Osteocyte (in vitro differentiated cells): Measurements from ENCODE around the gene CADPS. TPM values are rescaled to one million over a fixed set of nuclear protein-coding genes. Genes with fewer than 3 reads are reported as not detected.

Experiments
- DNase-seq: peaks from one replicate; pipeline ENCODE4 v3.0.0; 2021; ENCODE audit warnings: mixed read lengths; ENCODE audit not compliant: unreplicated experiment; ENCODE audit errors: extremely low spot score
- H3K27ac Mint-ChIP-seq: one replicate; pipeline ENCODE4 v1.8.0; 2021; ENCODE audit warnings: mild to moderate bottlenecking, mixed read lengths; ENCODE audit not compliant: unreplicated experiment
- H3K27me3 Mint-ChIP-seq: one replicate; pipeline ENCODE4 v1.8.0; 2021; ENCODE audit warnings: mixed read lengths; ENCODE audit not compliant: unreplicated experiment
- H3K36me3 Mint-ChIP-seq: one replicate; pipeline ENCODE4 v1.8.0; 2021; ENCODE audit warnings: mixed read lengths; ENCODE audit not compliant: unreplicated experiment
- H3K4me1 Mint-ChIP-seq: one replicate; pipeline ENCODE4 v1.8.0; 2021; ENCODE audit warnings: mixed read lengths; ENCODE audit not compliant: unreplicated experiment
- H3K4me3 Mint-ChIP-seq: one replicate; pipeline ENCODE4 v1.8.0; 2021; ENCODE audit warnings: mild to moderate bottlenecking, moderate library complexity, mixed read lengths; ENCODE audit not compliant: unreplicated experiment
- H3K9me3 Mint-ChIP-seq: one replicate; pipeline ENCODE4 v1.8.0; 2021; ENCODE audit warnings: mixed read lengths; ENCODE audit not compliant: unreplicated experiment
- CTCF ChIP-seq: fragments of 200-600 bp; sonication (generic); IDR thresholded peaks from 2 replicates; pipeline ENCODE4 v1.5.0; 2021; ENCODE audit warnings: antibody characterized with exemption, mild to moderate bottlenecking, moderate library complexity
- total RNA-seq: library from RNA; stranded (reverse); gene quantifications from 2 replicates; pipeline ENCODE4 v1.2.1, GENCODE V29; 2021

The CADPS gene
- total RNA-seq, 1 donor from 2014 or later: not detected

GRCh38 chr3:62481962-62482361 is 393.3 kb downstream of the CADPS start:
- H3K27ac Mint-ChIP-seq: no peak overlapping the region
- no peaks in the 10 kb centered on the region for H3K4me1 Mint-ChIP-seq
- peaks cover 8% of the 10 kb centered on the region for H3K27me3 Mint-ChIP-seq
- DNase-seq: no peak
- no peaks in the 10 kb centered on the region for H3K9me3 Mint-ChIP-seq
- no peak overlapping the region for H3K4me3 Mint-ChIP-seq
- TF ChIP-seq CTCF: no peak
- no peaks in the 10 kb centered on the region for H3K36me3 Mint-ChIP-seq

- no peak overlapping the region for H3K27ac Mint-ChIP-seq
- DNase-seq: no peak
- H3K4me3 Mint-ChIP-seq: no peak overlapping the region
- peaks cover 3% of the 10 kb centered on the region for H3K27me3 Mint-ChIP-seq
- H3K4me1 Mint-ChIP-seq: no peaks in the 10 kb centered on the region
- TF ChIP-seq CTCF: no peak
- no peaks in the 10 kb centered on the region for H3K9me3 Mint-ChIP-seq
- H3K36me3 Mint-ChIP-seq: no peaks in the 10 kb centered on the region
These were observed 395.2 kb downstream of the CADPS start for GRCh38 chr3:62480056-62480455.

GRCh38 chr3:62479326-62479725 is 395.9 kb downstream of the CADPS start:
- Mint-ChIP-seq H3K9me3 (no peaks in the 10 kb centered on the region), H3K4me1 (no peaks in the 10 kb centered on the region), H3K27me3 (peaks cover 4% of the 10 kb centered on the region), H3K4me3 (no peak overlapping the region), H3K27ac (no peak overlapping the region), H3K36me3 (no peaks in the 10 kb centered on the region)
- DNase-seq: no peak
- TF ChIP-seq CTCF: no peak

GRCh38 chr3:62475306-62475705 is 399.9 kb downstream of the CADPS start:
- Mint-ChIP-seq H3K27ac (no peak overlapping the region), H3K27me3 (peaks cover 3% of the 10 kb centered on the region), H3K4me1 (no peaks in the 10 kb centered on the region), H3K4me3 (no peak overlapping the region), H3K36me3 (no peaks in the 10 kb centered on the region), H3K9me3 (no peaks in the 10 kb centered on the region)
- DNase-seq: no peak
- TF ChIP-seq CTCF: no peak

GRCh38 chr3:62467966-62468722 is 407.1 kb downstream of the CADPS start:
- no peak for TF ChIP-seq CTCF
- Mint-ChIP-seq H3K27me3 (peaks cover 3% of the 10 kb centered on the region), H3K36me3 (no peaks in the 10 kb centered on the region), H3K27ac (no peak overlapping the region), H3K9me3 (no peaks in the 10 kb centered on the region), H3K4me3 (no peak overlapping the region), H3K4me1 (no peaks in the 10 kb centered on the region)
- DNase-seq: no peak
